NOMO-1 treated with DMSO at 0.1 percent for 48 hours (cell line): ENCODE results near the gene LRRC45.

Experiments used
- DNase-seq: peaks from one replicate; lab custom pipeline; 2025; ENCODE audit not compliant: unreplicated experiment; lab: John Stamatoyannopoulos, UW

LRRC45 gene

GRCh38 chr17:82018989-82019689 is 4.0 kb upstream of the LRRC45 start:
- DNase-seq: no peak

- peak; percentile 41 for DNase-seq
Measured at GRCh38 chr17:82019690-82020571, 3.2 kb upstream of the LRRC45 start.

- DNase-seq: no peak
Measured at GRCh38 chr17:82020572-82021106, 2.5 kb upstream of the LRRC45 start.

GRCh38 chr17:82021107-82021899 is 1.8 kb upstream of the LRRC45 start:
- DNase-seq: peak; percentile 33

GRCh38 chr17:82021900-82022309 is 1.2 kb upstream of the LRRC45 start:
- DNase-seq: no peak

- DNase-seq: no peak
Measured at GRCh38 chr17:82022310-82022980, 660 bp upstream of the LRRC45 start, which contains the start of gene CENPX. Gene CENPX, minus strand, starts transcription at chr17:82022878. Its CDS starts 17 bp downstream, at chr17:82022861.

- DNase-seq: peak; percentile 28
Measured at GRCh38 chr17:82023447-82024241, 539 bp downstream of the LRRC45 start.

GRCh38 chr17:82024859-82025258 is 1.8 kb downstream of the LRRC45 start:
- DNase-seq: no peak

- DNase-seq: no peak
Measured at GRCh38 chr17:82025401-82026107, 2.4 kb downstream of the LRRC45 start.

GRCh38 chr17:82028246-82028645 is 5.1 kb downstream of the LRRC45 start:
- no peak for DNase-seq

GRCh38 chr17:82028966-82029365 is 5.9 kb downstream of the LRRC45 start:
- no peak for DNase-seq

GRCh38 chr17:82029391-82029790 is 6.3 kb downstream of the LRRC45 start:
- no peak for DNase-seq

- DNase-seq: no peak
Measured at GRCh38 chr17:82029990-82030469, 6.9 kb downstream of the LRRC45 start.

- peak; percentile 79 for DNase-seq
Measured at GRCh38 chr17:82030470-82031302, 7.6 kb downstream of the LRRC45 start.

GRCh38 chr17:82031303-82031884 is 8.3 kb downstream of the LRRC45 start, which contains the start of gene RAC3:
Gene RAC3, plus strand, starts transcription at chr17:82031678. Its CDS starts 84 bp downstream, at chr17:82031762.
- DNase-seq: no peak

- DNase-seq: no peak
Measured at GRCh38 chr17:82031885-82032627, 9.0 kb downstream of the LRRC45 start.
